Right cardiac atrium (tissue), 5 donors: ENCODE measurements around the gene SLC39A11. TPM values are rescaled to one million over a fixed set of nuclear protein-coding genes. Genes with fewer than 3 reads are reported as not detected.
"Not testable (repeated sequence)": the region's sequence is repeated elsewhere in the genome, so short reads cannot be mapped to it uniquely, and the experiment has no call there.

Source experiments
- ATAC-seq, 2 donors: fragments of 200-7000 bp; cut with Tn5 transposase; one replicate each; pipeline versions ENCODE4 v1.8.0 to v1.9.1; 2020; ENCODE audit warnings: moderate library complexity in 2 of 2, mild to moderate bottlenecking in 1 of 2
- DNase-seq, 3 donors: peaks; one replicate each; pipeline ENCODE4 v3.0.0-alpha.2; 2020
- H3K27ac ChIP-seq: one replicate; pipeline ENCODE4 v1.5.1; 2013; ENCODE audit warnings: mild to moderate bottlenecking, low read length, control low read depth, moderate library complexity
- H3K27me3 ChIP-seq: one replicate; pipeline ENCODE4 v1.6.1; 2013; ENCODE audit not compliant: control insufficient read depth, insufficient read depth
- H3K4me1 ChIP-seq: one replicate; pipeline ENCODE4 v1.6.1; 2013; ENCODE audit warnings: low read length; ENCODE audit not compliant: control insufficient read depth, insufficient read depth
- H3K4me3 ChIP-seq: one replicate; pipeline ENCODE4 v1.5.1; 2013; ENCODE audit warnings: low read length, control low read depth
- H3K9me3 ChIP-seq: one replicate; pipeline ENCODE4 v1.6.1; 2013; ENCODE audit warnings: low read length; ENCODE audit not compliant: control insufficient read depth
- WGBS: extraction: QIAGEN DNeasy Blood & Tissue Kit; methylation state at CpG from one replicate; pipeline ENCODE4 v1.1.7; 2013; 5-methylcytosine and 5-hydroxymethylcytosine counted together
- intact Hi-C, 4 donors: fragments of 100-400 bp; cut with DNase I; formaldehyde crosslinking; loops; one replicate each; pipeline versions ENCODE4 v1.11.0 to v1.14.0; 2022 to 2023
- polyA plus RNA-seq: library from polyadenylated mRNA; stranded (reverse); fragments of 200-250 nt; gene quantifications from one replicate; pipeline ENCODE4 v1.2.3, GENCODE V29; 2013
- total RNA-seq, 4 donors: library from RNA; stranded (reverse); fragmentation: NEBNext Ultra II Directional; extraction: Animal tissue kit (Norgen Biotek cat#: 25700); gene quantifications; one replicate each; pipeline ENCODE4 v1.2.1, GENCODE V29; 2021
- donor health status: healthy with polysubstance abuse.
- donor health status: DM: no; HTN: yes; CAD: no.
- donor health status: DM: no; HTN: no; CAD: no.
- donor health status: DM: no; HTN: yes; CAD: no; lungs with severe emphysema.
- donor health status: DM: yes; HTN: yes; CAD: no.

SLC39A11 gene
- total and polyA plus RNA-seq, 5 donors: 3.2 to 12.6 (median 9.9) TPM

DNA sequence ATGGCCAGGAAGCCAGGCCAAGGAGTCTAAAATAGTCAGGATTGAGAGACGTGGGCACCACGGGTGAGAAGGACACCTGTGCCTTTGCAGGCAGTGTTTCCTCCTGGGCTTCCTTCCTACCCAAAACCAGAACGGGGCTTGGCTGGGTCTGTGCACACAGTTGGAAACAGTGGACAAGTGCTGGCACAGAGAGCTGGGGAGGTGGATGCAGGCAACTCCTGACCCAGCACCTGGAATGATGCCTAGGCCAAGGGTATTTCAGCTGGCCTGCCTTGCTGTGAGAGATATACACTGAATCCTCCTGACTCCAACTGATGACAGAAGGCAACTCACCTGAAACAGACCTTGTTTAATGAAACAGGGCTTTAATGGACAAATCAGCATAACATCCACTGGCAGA is 186.2 kb downstream of the SLC39A11 start:
- DNase-seq: no peak
- intact Hi-C loops: no loop called here
- Histone ChIP-seq H3K4me3 (no peak overlapping the region), H3K4me1 (no peaks in the 10 kb centered on the region), H3K27ac (no peak overlapping the region), H3K9me3 (no peaks in the 10 kb centered on the region), H3K27me3 (no peaks in the 10 kb centered on the region)
- 68% methylated on average over 3 of the region's 3 CpGs for WGBS
- ATAC-seq: no peak

DNA sequence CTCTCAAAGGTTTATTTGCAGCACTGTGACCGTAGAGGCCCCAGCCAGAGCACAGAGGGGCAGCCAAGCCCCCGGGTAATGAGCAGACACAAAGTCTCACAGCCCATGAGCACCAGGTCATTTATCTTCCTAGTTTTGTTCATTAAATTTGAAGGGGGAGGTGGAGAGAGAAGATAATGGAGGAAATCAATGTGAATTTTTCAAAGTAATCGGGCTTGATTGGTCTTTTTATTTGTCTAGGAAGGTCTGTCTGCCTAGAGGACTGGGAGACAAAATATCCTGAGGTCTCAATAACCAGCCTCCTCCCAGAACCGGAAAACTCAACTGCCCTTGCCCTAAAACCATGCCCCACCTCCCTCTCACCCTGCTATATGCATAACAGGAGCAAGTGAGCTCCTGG is 189.0 kb downstream of the SLC39A11 start:
- Histone ChIP-seq H3K27ac (no peak overlapping the region), H3K4me1 (no peaks in the 10 kb centered on the region), H3K27me3 (no peaks in the 10 kb centered on the region), H3K9me3 (no peaks in the 10 kb centered on the region), H3K4me3 (no peak overlapping the region)
- DNase-seq (no peak), ATAC-seq (no peak)
- intact Hi-C loops: no loop called here
- 63% methylated on average over 4 of the region's 4 CpGs for WGBS

DNA sequence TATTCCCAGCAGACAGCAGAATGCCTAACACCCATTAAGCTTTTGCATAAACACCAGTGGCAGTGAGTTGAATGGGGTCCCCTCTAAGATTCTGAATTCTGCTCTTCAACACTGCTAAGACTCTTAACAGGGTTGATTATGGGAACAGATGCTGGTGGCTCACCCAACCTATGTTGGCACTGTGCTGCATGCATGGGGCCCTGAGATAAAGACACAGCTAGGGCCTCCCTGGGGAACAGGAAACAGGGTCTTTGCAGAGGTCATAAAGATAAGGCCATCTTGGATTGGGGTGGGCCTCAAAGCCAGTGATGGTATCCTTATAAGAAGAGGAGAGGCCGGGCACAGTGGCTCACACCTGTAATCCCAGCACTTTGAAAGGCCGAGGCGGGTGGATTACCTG is 190.8 kb downstream of the SLC39A11 start:
- H3K9me3 ChIP-seq: no peaks in the 10 kb centered on the region
- no peak overlapping the region for H3K27ac ChIP-seq
- intact Hi-C loops: no loop called here
- DNase-seq (no peak), ATAC-seq (no peak)
- no peaks in the 10 kb centered on the region for H3K27me3 ChIP-seq
- no peak overlapping the region for H3K4me3 ChIP-seq
- WGBS: 95% methylated on average over 3 of the region's 3 CpGs
- H3K4me1 ChIP-seq: no peaks in the 10 kb centered on the region

DNA sequence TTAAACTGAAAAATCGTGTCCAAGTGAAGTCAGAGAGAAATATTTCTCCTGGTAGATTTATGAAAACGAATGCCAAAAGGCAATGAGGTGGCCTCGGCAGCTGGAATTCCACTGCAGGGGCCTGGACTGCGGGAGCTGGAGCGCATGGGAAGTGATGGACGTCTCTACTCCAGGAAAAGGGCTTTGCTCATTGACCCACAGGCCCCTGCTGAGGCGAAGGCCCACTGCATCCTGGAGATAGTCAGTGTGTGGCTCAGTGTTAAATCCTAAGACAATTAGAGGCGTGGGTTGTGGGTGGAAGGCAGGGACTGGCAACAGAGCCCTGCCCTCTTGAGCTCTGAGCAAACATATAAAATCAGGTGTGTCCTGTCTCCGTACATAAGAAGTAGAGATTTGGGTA is 191.4 kb downstream of the SLC39A11 start:
- Histone ChIP-seq H3K4me1 (no peaks in the 10 kb centered on the region), H3K27ac (no peak overlapping the region), H3K4me3 (no peak overlapping the region), H3K27me3 (no peaks in the 10 kb centered on the region), H3K9me3 (no peaks in the 10 kb centered on the region)
- WGBS: 58% methylated on average over 9 of the region's 9 CpGs
- intact Hi-C loops: no loop called here
- ATAC-seq (peak in 1 of 2 donors; percentile 31), DNase-seq (no peak)

DNA sequence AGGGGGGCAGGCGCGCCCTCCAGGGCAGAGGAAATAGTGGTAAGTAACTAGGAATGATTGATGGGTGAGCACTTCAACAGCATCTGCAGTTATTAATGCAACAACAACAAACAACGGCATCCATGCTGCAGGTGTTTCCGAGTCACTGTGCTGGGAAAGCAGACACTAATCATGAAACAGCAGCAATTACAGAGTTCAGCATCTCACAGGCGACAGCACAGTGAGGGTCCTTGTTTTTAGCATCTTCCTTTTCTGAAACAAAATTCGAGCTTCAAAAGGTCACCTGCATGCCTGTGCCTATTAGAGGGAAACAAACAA is 191.9 kb downstream of the SLC39A11 start:
- no peak for ATAC-seq
- no peaks in the 10 kb centered on the region for H3K9me3 ChIP-seq
- intact Hi-C loops: no loop called here
- WGBS: 71% methylated on average over 6 of the region's 6 CpGs
- no peak overlapping the region for H3K27ac ChIP-seq
- H3K4me3 ChIP-seq: no peak overlapping the region
- DNase-seq: no peak
- H3K4me1 ChIP-seq: no peaks in the 10 kb centered on the region
- H3K27me3 ChIP-seq: no peaks in the 10 kb centered on the region

DNA sequence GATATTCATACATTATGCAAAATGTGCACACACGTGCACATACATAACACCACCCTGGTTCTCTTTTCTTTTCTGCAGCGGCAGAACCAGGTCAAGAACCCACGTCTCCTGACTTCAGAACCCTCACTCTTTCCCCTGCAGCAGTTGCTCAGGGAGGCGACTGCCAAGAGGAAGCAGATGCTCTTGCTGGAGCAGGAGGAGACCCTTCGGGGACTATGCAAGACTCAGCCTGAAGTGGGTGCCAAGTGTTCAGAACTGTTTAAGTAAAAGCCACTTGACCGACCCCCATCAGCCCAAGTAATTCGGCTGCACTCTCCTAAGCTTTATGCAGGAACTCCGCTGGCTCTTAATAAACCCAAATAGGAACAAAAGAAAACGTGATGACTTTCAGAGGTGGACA is 193.8 kb downstream of the SLC39A11 start:
- DNase-seq (no peak), ATAC-seq (no peak)
- intact Hi-C loops: no loop called here
- H3K27ac ChIP-seq: no peak overlapping the region
- H3K9me3 ChIP-seq: no peaks in the 10 kb centered on the region
- 73% methylated on average over 9 of the region's 9 CpGs for WGBS
- no peaks in the 10 kb centered on the region for H3K4me1 ChIP-seq
- H3K4me3 ChIP-seq: no peak overlapping the region
- no peaks in the 10 kb centered on the region for H3K27me3 ChIP-seq

DNA sequence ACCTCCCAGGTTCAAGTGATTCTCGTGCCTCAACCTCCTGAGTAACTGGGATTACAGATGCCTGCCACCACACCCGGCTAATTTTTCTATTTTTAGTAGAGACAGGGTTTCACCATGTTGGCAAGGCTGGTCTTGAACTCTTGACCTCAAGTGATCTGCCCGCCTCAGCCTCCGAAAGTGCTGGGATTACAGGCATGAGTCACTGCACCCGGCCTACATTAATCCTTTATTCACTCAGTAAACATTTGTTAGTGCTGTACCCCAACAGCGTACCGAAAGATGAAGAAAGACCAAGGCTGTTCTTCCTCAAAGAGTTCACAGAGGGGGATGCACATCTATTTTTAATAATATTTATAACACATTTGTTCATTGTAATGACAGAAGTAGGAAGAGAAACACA is 196.2 kb downstream of the SLC39A11 start:
- H3K4me3 ChIP-seq, H3K27me3 ChIP-seq, intact Hi-C loops, H3K4me1 ChIP-seq, H3K9me3 ChIP-seq, ATAC-seq, H3K27ac ChIP-seq, DNase-seq: not testable (repeated sequence)
- WGBS: 93% methylated on average over 7 of the region's 7 CpGs

DNA sequence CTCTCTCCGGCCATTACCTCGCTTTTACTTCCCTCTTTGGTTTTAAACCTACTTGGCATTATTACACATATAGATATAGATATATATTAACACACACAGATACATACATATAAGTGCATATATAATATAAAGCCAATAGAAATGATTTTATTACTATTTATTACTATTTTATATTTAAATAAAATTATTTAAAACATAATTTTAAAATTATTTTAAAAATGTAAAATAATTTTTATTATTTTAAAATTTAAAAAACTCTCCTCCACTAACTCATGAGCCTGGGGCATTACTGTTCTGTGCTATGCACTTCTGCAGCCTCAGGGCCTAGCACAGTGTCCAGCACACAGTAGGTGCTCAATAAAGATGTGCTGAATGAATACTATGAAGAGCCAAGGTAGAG is 200.9 kb downstream of the SLC39A11 start:
- 98% methylated on average over 2 of the region's 2 CpGs for WGBS
- DNase-seq: no peak
- Histone ChIP-seq H3K27ac (no peak overlapping the region), H3K9me3 (no peaks in the 10 kb centered on the region), H3K27me3 (no peaks in the 10 kb centered on the region), H3K4me3 (no peak overlapping the region), H3K4me1 (no peaks in the 10 kb centered on the region)
- intact Hi-C loops: no loop called here
- ATAC-seq: no peak

DNA sequence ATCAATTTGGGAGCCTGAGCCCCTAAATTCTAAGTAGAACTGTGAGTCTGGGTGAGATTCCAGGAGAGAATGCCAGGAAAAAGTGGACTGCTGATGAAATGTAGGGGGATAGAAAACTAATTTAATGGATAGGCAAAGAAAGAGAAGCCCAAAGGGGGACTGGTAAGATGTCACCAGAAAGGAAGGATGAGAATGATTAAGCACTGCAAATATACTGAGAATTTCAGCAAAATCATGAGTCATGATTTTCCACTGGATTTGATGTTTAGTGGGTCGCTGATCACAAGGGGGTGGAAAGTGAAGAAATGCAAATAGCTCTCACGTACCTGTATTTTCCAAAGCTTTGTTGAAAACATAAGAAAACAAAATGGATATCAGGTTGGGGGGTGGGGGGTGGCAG is 201.8 kb downstream of the SLC39A11 start:
- DNase-seq (no peak), ATAC-seq (no peak)
- Histone ChIP-seq H3K4me1 (no peaks in the 10 kb centered on the region), H3K27ac (no peak overlapping the region), H3K4me3 (no peak overlapping the region), H3K9me3 (no peaks in the 10 kb centered on the region), H3K27me3 (no peaks in the 10 kb centered on the region)
- intact Hi-C loops: no loop called here
- WGBS: 87% methylated on average over 2 of the region's 2 CpGs

DNA sequence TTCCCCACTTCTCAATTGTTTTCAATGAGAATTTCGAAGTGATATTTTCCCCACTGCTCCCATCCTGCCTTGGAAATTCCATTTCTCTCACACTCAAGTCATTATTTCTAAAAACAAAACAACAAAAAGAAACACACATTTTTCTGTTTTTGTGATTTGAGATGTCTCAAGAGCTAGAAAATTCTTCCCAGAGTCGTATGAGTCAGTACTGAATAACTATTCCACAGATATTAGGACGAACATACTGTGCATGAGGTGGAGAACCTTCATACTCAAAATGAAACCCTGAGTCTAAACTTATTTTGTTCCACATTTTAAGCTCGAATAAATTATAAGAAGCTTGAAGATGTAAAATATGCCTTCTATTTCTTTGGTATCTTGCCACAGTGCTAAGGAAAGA is 204.6 kb downstream of the SLC39A11 start:
- H3K27ac ChIP-seq: no peak overlapping the region
- no peak for DNase-seq
- H3K9me3 ChIP-seq: no peaks in the 10 kb centered on the region
- WGBS: 89% methylated on average over 4 of the region's 4 CpGs
- no peaks in the 10 kb centered on the region for H3K4me1 ChIP-seq
- intact Hi-C loops: no loop called here
- H3K4me3 ChIP-seq: no peak overlapping the region
- no peaks in the 10 kb centered on the region for H3K27me3 ChIP-seq
- no peak for ATAC-seq

DNA sequence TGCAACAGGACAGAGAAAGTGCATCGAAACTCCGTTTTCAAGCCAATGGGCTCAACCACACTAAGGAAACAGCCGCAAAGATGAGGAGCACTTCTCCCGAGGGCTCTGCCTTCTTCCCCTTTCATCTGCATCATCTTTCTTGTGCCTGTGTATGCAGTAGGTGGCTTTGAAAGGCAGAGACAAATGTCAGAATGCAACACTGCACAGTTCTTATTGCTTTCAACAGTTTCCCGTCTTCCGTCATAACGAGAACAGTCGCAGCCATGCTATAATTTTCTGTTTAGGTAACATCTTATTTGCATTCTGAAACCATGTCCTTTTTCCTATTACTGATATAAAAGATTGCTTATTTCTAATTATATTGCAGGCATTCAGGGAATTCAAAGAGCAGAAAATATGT is 205.2 kb downstream of the SLC39A11 start:
- Histone ChIP-seq H3K9me3 (no peaks in the 10 kb centered on the region), H3K4me3 (no peak overlapping the region), H3K27me3 (no peaks in the 10 kb centered on the region), H3K4me1 (no peaks in the 10 kb centered on the region), H3K27ac (no peak overlapping the region)
- ATAC-seq: no peak
- DNase-seq: no peak
- intact Hi-C loops: no loop called here
- 71% methylated on average over 8 of the region's 8 CpGs for WGBS

DNA sequence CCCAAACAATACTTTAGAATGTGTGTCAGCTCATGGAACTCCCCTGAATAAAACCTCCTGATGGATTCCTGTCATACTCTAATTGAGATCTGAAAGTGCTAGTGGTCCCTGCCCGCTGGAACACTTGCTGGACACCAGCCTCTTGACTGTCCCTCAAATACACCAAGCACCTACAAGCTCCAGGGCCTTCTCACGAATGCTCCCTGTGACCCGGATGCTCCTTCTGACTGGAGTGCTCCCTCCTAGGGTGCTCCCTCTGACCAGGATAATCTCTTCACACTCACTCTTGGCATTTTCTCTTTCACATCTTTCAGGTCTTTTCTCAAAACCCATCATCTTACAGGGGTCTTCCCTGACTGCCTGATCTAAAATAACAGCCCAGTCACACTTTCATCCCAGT is 205.9 kb downstream of the SLC39A11 start:
- ATAC-seq: no peak
- Histone ChIP-seq H3K4me3 (no peak overlapping the region), H3K27ac (no peak overlapping the region), H3K27me3 (no peaks in the 10 kb centered on the region), H3K4me1 (no peaks in the 10 kb centered on the region), H3K9me3 (no peaks in the 10 kb centered on the region)
- 95% methylated on average over 3 of the region's 3 CpGs for WGBS
- intact Hi-C loops: no loop called here
- no peak for DNase-seq
